K562 (cell line): Measurements from ENCODE around the gene PIGC. TPM values are rescaled to one million over a fixed set of nuclear protein-coding genes. Genes with fewer than 3 reads are reported as not detected.

ENCODE experiments used
- BCOR ChIP-seq: fragments of 450-650 bp; IDR thresholded peaks from 2 replicates; pipeline ENCODE4 v1.6.1; 2016
- CCAR2 ChIP-seq: fragments of 200-400 bp; formaldehyde crosslinking; IDR thresholded peaks from 2 replicates; pipeline ENCODE4 v1.6.1; 2017; ENCODE audit warnings: mild to moderate bottlenecking, low read depth, low read length
- CTBP1 ChIP-seq: fragments of 450-650 bp; IDR thresholded peaks from 2 replicates; pipeline ENCODE4 v1.6.1; 2016; ENCODE audit warnings: borderline replicate concordance
- CUX1 ChIP-seq: fragments of 200-800 bp; sonication (Bioruptor generic); IDR thresholded peaks from 2 replicates; pipeline ENCODE4 v1.6.1; 2016; ENCODE audit warnings: missing genetic modification characterization, missing compliant biosample characterization
- HDAC6 ChIP-seq: IDR thresholded peaks from 2 replicates; pipeline ENCODE4 v1.6.1; 2012; ENCODE audit warnings: low read depth, mild to moderate bottlenecking, control low read depth, inconsistent platforms, low read length, moderate library complexity
- HNRNPL ChIP-seq: fragments of 200-400 bp; formaldehyde crosslinking; IDR thresholded peaks from 2 replicates; pipeline ENCODE4 v1.6.1; 2017; ENCODE audit warnings: low read depth, mild to moderate bottlenecking, low read length
- MAFK ChIP-seq: IDR thresholded peaks from 2 replicates; pipeline ENCODE4 v1.6.1; 2011; ENCODE audit warnings: low read length, improper control_type of control experiment
- PKNOX1 ChIP-seq: fragments of 450-650 bp; IDR thresholded peaks from 2 replicates; pipeline ENCODE4 v1.6.1; 2016
- POLR2AphosphoS5 ChIP-seq: IDR thresholded peaks from 2 replicates; pipeline ENCODE4 v1.6.1; 2011; ENCODE audit warnings: mild to moderate bottlenecking, low read depth, low read length, moderate library complexity; ENCODE audit not compliant: control insufficient read depth, insufficient read depth
- PYGO2 ChIP-seq: fragments of 450-650 bp; IDR thresholded peaks from 2 replicates; pipeline ENCODE4 v1.6.1; 2016; ENCODE audit warnings: mild to moderate bottlenecking, missing genetic modification characterization, moderate library complexity, missing compliant biosample characterization
- TAF1 ChIP-seq: IDR thresholded peaks from 2 replicates; pipeline ENCODE4 v1.6.1; 2011; ENCODE audit warnings: mild to moderate bottlenecking, low read length, moderate library complexity; ENCODE audit not compliant: insufficient read depth, control insufficient read depth, severe bottlenecking; ENCODE audit errors: extremely low read depth
- TAL1 ChIP-seq: fragments of 450-650 bp; IDR thresholded peaks from 2 replicates; pipeline ENCODE4 v1.6.1; 2016; ENCODE audit warnings: mild to moderate bottlenecking
- TBL1XR1 ChIP-seq, 2 experiments: IDR thresholded peaks; 2 replicates each; pipeline ENCODE4 v1.6.1; 2012; ENCODE audit warnings: improper control_type of control experiment in 2 of 2, low read length in 2 of 2, mild to moderate bottlenecking in 1 of 2
- TCF3 ChIP-seq: sonication (generic); formaldehyde crosslinking; IDR thresholded peaks from 2 replicates; pipeline ENCODE4 v1.4.0; 2020; ENCODE audit warnings: mild to moderate bottlenecking, missing genetic modification reagents
- ZBTB12 ChIP-seq: fragments of 250-450 bp; sonication (Bioruptor Pico); IDR thresholded peaks from 2 replicates; pipeline ENCODE4 v1.4.0; 2020
- ZFX ChIP-seq: sonication (generic); formaldehyde crosslinking; IDR thresholded peaks from 2 replicates; pipeline ENCODE4 v1.8.0; 2022; ENCODE audit warnings: mild to moderate bottlenecking, missing genetic modification reagents, moderate library complexity
- ZNF395 ChIP-seq: fragments of 200-800 bp; sonication (Bioruptor generic); IDR thresholded peaks from 2 replicates; pipeline ENCODE4 v1.6.1; 2017; ENCODE audit warnings: missing genetic modification characterization, missing compliant biosample characterization
- ZNF589 ChIP-seq: fragments of 200-800 bp; sonication (Bioruptor generic); IDR thresholded peaks from 2 replicates; pipeline ENCODE4 v1.6.1; 2016; ENCODE audit warnings: low read depth, missing genetic modification characterization, missing compliant biosample characterization
- polyA plus RNA-seq, 8 experiments: library from polyadenylated mRNA; depleted of rRNA in 4 of 8; stranded (reverse) in 5 of 8; unstranded in 3 of 8; fragments of >200 nt; fragmentation: Nextera tagmentation in 2 of 8; fragmentation: Illumina TruSeq in 1 of 8; extraction: Ambion mirVana in 2 of 8; extraction: Trizol in 1 of 8; gene quantifications; 2 replicates each; pipeline versions ENCODE4 v1.2.1 to v1.2.3, GENCODE V29; 2011 to 2014; ENCODE audit warnings: inconsistent platforms in 1 of 8, missing spikeins in 1 of 8
- total RNA-seq, 7 experiments: library from RNA; depleted of rRNA in 6 of 7; stranded (reverse); fragments of >200 nt in 6 of 7; fragmentation: Illumina TruSeq in 2 of 7; extraction: Trizol in 2 of 7; gene quantifications; 2 replicates each; pipeline versions ENCODE4 v1.2.1 to v1.2.3, GENCODE V29; 2011 to 2021; ENCODE audit warnings: low replicate concordance in 1 of 7

The PIGC gene
- total and polyA plus RNA-seq, 9 of the 15 experiments (the other 6 are each of a cell fraction or from before 2014, with no cell fraction given): 30.5 to 97.9 (median 54.7) TPM

- TF ChIP-seq ZBTB12: no peak
- TF ChIP-seq MAFK: no peak
- peak; percentile 20; the same call in 1 of the 2 replicates for TF ChIP-seq CTBP1
- TF ChIP-seq POLR2AphosphoS5: peak; percentile 88
- TF ChIP-seq PYGO2 (tag): no peak
- peak; percentile 82 for TF ChIP-seq TAL1
- no peak for TF ChIP-seq TAF1
- no peak for TF ChIP-seq HNRNPL
- TF ChIP-seq ZNF589 (CRISPR knock-in tag): no peak
- 0 out of 4 replicates have a peak, but pooled peaks of 1 of the 2 experiments have one; percentile 30 for TF ChIP-seq TBL1XR1 (IDR thresholded peaks at IDR 0.05; ENCODE audit: low read length in 2 of 2)
- TF ChIP-seq TCF3 (CRISPR knock-in tag): peak; percentile 94
- TF ChIP-seq CCAR2: no peak
- peak; percentile 67; the same call in 1 of the 2 replicates for TF ChIP-seq ZNF395
- TF ChIP-seq PKNOX1: no peak
- peak; percentile 80; the same call in 1 of the 2 replicates for TF ChIP-seq CUX1 (CRISPR knock-in tag)
- TF ChIP-seq ZFX (CRISPR knock-in tag): no peak
- no peak for TF ChIP-seq HDAC6
- TF ChIP-seq BCOR: no peak
These were observed 18.5 kb downstream of the PIGC start (continued) for GRCh38 chr1:172425339-172425738.
